ENCODE data around the gene PCGF3.
"Not testable (repeated sequence)": the region's sequence is repeated elsewhere in the genome, so short reads cannot be mapped to it uniquely, and the experiment has no call there.

Gene PCGF3

GRCh38 chr4:742742-743311 is 37.2 kb downstream of the PCGF3 start:
- DNase-seq, result peak; percentile 81

DNA sequence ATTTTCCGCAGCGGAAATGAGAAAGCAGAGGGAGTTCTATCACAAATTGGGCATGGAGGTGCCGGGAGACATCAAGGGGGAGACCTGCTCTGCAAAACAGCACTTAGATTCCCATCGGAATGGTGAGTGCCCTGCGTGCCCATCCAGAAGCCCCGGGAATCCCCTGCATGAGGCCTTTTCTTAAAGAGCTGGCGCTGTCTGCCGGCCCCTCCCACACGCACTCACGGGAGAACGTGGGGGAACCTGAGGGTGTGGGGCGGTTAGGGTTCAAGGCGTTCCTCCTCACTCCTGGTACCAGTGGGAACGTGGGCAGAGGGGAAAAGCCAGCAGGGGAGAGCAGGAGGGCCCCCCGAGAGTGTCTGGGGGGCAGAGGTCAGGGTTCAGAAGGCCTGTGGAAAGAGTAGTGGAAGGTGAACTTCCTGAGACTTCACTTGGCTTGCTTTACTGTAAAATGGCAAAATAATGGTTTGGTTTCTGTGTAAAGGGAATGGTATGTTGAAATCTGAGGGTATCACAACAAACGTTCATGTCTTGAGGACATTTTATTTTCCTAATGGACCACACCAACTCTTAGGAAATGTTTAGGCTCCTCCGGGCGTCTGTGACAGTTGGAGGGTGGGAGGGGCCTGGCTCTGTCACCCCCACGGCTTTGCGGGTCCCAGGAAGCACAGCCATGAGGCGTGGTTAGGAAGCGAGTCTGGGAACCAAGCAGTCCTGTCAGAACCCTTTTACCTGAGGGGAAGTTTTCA is 38.0 kb downstream of the PCGF3 start:
- DNase-seq, result no peak

GRCh38 chr4:744212-744841 is 38.7 kb downstream of the PCGF3 start:
- DNase-seq, result no peak

DNA sequence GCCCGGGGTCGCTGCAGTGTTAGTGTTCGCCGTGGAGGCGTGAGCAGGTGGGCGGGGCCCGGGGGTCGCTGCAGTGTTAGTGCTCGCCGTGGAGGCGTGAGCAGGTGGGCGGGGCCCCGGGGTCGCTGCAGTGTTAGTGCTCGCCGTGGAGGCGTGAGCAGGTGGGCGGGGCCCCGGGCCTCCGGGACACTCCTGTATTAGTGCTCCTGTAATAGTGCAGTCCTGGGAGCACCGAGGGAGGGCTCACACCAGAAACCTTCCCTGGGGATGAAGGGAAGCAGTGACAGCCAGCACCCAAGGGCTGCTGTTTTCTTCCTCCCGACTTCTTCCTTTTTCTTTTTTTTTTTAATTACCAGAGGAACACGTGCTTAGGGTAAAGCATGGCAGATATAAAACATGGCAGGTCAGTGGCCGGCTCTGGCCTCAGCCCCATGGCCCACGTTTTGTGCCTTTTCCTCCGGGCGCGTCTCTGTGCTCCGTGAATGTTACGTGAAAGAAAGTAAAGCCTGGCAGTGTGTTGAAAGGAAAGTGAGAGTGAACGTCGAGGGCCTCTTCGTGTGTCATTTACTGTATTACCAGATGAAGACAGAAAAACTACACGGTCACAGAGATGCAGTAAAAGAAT is 42.0 kb downstream of the PCGF3 start:
- no peak for DNase-seq

- no peak for DNase-seq
These were observed 42.8 kb downstream of the PCGF3 start for GRCh38 chr4:748461-748860.

DNA sequence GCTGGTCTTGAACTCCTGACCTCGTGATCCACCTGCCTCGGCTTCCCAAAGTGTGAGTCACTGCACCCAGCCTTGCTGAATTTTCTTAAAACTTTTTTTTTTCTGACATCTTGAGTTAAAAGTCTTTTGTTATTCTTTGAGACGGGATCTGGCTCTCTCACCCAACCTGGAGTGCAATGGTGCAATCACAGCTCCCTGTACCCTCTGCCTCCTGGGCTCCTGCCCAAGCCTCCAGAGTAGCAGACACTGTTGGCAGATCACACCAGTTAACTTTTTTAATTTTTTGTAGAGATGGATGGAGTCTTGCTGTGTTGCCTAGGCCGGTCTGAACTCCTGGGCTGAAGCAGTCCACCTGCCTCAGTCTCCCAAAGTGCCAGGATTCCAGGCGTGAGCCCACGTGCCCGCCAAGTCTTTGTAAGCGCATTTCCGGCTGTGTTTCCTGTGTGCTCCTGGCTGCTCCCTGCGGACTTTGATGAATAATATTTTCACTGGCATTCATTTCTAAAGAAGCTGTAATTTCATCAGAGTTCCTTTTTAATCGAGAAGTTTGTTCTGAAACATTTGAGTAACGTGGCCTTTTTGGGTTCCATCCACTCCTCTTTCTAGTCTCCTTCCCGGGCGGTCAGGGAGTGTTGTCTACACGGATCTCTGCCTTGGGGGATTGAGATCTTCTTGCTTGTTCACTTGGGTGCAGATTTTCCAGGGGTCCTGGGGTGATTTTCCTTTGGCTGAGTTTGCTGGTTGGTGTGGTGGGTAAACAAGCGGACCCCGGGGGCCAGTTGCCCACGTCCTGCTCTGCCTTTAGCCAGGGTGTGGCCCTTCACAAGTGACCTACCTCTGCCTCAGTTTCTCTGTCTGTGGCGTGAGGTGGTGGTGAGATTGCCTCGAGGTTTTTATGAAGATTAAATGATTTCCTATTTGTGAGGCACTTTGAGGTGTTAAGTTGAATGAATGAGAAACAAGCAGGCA is 44.4 kb downstream of the PCGF3 start:
- no peak for DNase-seq

GRCh38 chr4:751676-752075 is 46.0 kb downstream of the PCGF3 start:
- DNase-seq, result no peak

GRCh38 chr4:752196-752861 is 46.7 kb downstream of the PCGF3 start:
- no peak for DNase-seq

- DNase-seq, result not testable (repeated sequence)
These were observed 47.6 kb downstream of the PCGF3 start for GRCh38 chr4:753186-753585.

DNA sequence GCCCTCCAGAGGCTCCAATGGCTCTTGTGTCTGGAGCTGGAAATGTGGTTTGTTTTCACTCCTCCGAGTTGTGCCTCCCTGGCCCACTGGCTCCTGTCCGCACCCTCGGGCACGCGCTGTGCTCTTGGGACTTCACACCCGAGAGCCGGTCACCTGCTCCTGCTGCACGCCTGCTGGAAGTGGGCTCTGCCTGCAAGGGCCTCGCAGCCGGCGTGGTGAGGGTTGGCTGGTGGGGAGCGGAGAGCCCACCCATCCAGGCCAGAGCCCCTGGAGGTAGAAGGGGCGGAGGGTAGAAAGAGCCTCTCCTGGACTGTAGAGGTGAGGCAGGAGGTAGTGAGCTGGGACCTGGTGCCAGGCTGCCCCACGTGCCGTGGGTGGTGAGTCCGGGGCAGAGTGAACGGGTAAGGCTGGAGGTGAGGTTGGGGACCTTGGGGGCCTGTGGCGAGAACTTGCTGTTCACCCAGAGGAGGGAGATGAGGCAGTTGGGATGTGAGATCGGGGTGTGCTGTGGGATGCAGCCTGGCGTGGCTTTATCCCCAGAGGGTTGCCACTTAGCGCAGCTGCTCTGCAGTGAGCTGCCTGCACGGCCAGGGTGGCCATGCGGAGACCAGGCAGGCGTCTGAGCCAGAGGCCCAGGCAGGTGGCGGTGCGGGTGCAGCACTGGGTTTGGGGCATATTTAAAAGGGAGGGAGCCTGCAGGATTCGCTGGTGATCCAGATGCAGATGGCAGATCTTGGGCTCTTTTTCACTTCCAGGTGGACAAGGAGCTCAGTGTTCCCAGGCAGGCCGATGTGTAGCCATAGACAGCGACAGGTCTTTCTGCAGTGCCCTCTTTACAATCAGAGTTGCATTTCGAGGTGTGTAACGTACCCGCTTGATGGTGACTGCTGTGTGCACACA is 48.8 kb downstream of the PCGF3 start:
- DNase-seq, result no peak

DNA sequence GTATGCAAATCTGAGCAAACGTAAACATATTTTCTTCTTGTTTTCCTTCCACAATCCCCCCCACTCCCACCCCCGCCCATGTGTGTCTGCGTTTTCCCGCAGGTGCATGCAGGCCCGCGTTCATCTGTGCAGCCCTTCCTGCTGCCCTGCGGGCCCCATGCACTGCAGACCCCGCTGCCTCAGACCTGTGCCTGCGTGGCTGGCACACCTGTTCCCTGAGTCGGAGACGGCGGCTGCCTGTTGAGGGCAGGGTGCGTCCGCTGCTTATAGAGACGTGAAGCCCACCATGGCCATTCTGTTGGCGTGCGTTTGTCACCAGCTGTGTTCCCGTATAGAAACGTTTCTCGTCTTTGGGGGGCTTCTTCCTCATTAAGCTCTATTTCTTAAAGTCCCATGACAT is 51.5 kb downstream of the PCGF3 start:
- DNase-seq, result no peak

DNA sequence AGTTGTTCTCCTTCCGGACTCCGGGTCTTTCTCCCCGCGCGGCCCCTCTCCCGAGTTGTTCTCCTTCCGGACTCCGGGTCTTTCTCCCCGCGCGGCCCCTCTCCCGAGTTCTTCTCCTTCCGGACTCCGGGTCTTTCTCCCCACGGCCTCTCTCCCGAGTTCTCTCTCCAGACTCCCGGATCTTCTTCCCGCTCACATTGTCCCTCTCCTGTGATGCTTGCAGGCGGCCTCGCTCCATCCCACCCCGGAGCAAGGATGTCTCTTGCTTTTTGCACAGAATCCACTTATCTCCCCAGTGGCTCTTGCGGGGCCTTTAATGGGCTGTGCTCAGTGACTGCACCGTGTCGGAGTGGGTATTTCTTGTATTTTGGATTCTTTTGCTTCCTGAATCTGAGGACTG is 54.2 kb downstream of the PCGF3 start:
- DNase-seq, result not testable (repeated sequence)

DNA sequence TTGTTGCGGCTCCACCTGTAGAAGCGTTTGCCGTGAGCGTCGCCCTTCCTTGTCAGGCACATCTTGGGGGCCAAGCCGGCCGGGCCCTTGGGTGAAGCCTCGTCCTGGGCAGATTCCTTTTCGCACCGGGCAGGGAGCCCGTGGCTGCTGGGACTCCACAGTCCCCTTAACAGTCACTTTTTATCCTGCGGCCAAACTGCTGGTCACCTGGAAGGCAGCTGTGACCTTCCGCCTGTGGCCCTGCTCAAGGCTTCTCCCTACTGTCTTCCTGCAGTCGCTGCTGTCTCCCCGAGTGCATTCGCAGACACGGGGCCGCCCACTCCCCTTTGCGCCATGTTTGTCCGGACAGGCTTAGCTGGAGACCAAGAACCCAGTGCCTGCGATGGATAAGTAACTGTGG is 55.0 kb downstream of the PCGF3 start:
- DNase-seq, result no peak

DNA sequence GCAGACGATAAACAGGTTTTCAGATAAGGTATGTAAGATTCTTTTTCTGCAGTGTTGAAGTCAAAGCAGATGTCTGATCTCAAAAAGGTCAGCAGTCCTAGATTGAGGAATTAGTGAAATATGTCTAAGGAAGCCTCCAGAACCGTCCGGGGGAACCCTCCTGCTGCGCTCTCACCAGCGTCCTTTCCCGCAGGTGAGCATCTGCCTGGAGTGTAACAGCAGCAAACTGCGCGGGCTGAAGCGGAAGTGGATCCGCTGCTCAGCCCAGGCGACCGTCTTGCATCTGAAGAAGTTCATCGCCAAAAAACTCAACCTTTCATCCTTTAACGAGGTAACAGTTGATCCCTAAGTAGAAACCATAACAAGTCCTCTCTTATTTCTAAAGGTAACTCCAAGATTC is 55.5 kb downstream of the PCGF3 start:
- no peak for DNase-seq

DNA sequence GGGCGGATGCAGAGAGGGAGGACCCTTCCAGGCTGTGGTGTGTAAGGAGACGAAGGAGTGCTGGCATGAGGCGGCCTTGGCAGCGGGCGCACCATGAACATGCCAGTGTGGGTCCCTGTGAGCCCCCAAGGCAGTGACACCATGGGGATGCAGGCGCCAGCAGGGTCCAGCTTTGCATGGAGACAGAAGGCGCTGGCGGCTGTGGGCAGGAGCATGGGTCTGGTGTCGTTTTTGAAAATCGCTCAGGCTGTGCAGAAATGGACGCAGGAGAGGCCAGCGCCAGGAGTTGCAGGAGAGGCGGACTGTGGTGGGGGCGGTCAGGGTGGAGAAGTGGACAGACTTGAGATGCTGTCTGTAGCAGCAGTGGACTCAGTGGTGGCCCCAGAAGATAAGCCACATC is 56.1 kb downstream of the PCGF3 start:
- no peak for DNase-seq

- DNase-seq, result no peak
These were observed 56.9 kb downstream of the PCGF3 start for GRCh38 chr4:762211-763190.

GRCh38 chr4:763191-763810 is 57.7 kb downstream of the PCGF3 start:
- DNase-seq, result no peak

- DNase-seq, result no peak
These were observed 58.3 kb downstream of the PCGF3 start for GRCh38 chr4:763922-764321.
